HepG2 (cell line): ENCODE measurements around the gene RTN4RL2. TPM values are rescaled to one million over a fixed set of nuclear protein-coding genes. Genes with fewer than 3 reads are reported as not detected.

ENCODE experiments used
- CEBPG ChIP-seq: IDR thresholded peaks from 2 replicates; pipeline ENCODE4 v1.6.1; 2016
- EP300 ChIP-seq, 3 experiments: sonication (generic) in 1 of 3; formaldehyde crosslinking in 1 of 3; IDR thresholded peaks; 2 replicates each; pipeline versions ENCODE4 v1.5.1 to v1.6.1; 2011 to 2020; ENCODE audit warnings: low read depth in 2 of 3, low read length in 2 of 3, borderline replicate concordance in 1 of 3, improper control_type of control experiment in 1 of 3, mild to moderate bottlenecking in 1 of 3, missing genetic modification reagents in 1 of 3, moderate library complexity in 1 of 3
- FIP1L1 ChIP-seq: fragments of 200-400 bp; formaldehyde crosslinking; IDR thresholded peaks from 2 replicates; pipeline ENCODE4 v1.6.1; 2018; ENCODE audit warnings: low read depth, mild to moderate bottlenecking, low read length, moderate library complexity, borderline replicate concordance; ENCODE audit not compliant: insufficient read depth
- NFE2L1 ChIP-seq: sonication (generic); formaldehyde crosslinking; IDR thresholded peaks from 2 replicates; pipeline ENCODE4 v1.4.0; 2020; ENCODE audit warnings: missing genetic modification reagents, mild to moderate bottlenecking, borderline replicate concordance
- PAF1 ChIP-seq: IDR thresholded peaks from 2 replicates; pipeline ENCODE4 v1.6.1; 2016; ENCODE audit warnings: missing genetic modification reagents, missing compliant biosample characterization
- ZBTB21 ChIP-seq: sonication (generic); formaldehyde crosslinking; IDR thresholded peaks from 2 replicates; pipeline ENCODE4 v1.4.0; 2020; ENCODE audit warnings: missing genetic modification reagents
- ZFP36L1 ChIP-seq: sonication (generic); formaldehyde crosslinking; IDR thresholded peaks from 2 replicates; pipeline ENCODE4 v1.8.0; 2022; ENCODE audit warnings: mild to moderate bottlenecking, missing genetic modification reagents, moderate library complexity
- ZNF256 ChIP-seq: sonication (generic); formaldehyde crosslinking; conservative IDR thresholded peaks from 2 replicates; pipeline ENCODE4 v1.4.0; 2020; ENCODE audit warnings: missing genetic modification reagents
- ZNF326 ChIP-seq: sonication (generic); formaldehyde crosslinking; IDR thresholded peaks from 2 replicates; pipeline ENCODE4 v1.4.0; 2020; ENCODE audit warnings: missing genetic modification reagents, borderline replicate concordance
- polyA plus RNA-seq, 8 experiments: library from polyadenylated mRNA; depleted of rRNA in 3 of 8; stranded (reverse) in 7 of 8; unstranded in 1 of 8; fragments of >200 nt; fragmentation: Illumina TruSeq in 4 of 8; extraction: Trizol in 4 of 8; gene quantifications; 2 replicates each; pipeline versions ENCODE4 v1.2.1 to v1.2.3, GENCODE V29; 2011 to 2016; ENCODE audit warnings: low read depth in 4 of 8, missing spikeins in 1 of 8, mixed read lengths in 1 of 8; ENCODE audit not compliant: insufficient read depth in 1 of 8
- total RNA-seq, 5 experiments: library from RNA; depleted of rRNA; stranded (reverse); fragments of >200 nt; fragmentation: Illumina TruSeq; extraction: Trizol; gene quantifications; 2 replicates each; pipeline ENCODE4 v1.2.3, GENCODE V29; 2016; ENCODE audit warnings: low read depth in 1 of 5
- TF ChIP-seq, protein P1 (sequence below): sonication (generic); formaldehyde crosslinking; IDR thresholded peaks from 2 replicates; pipeline ENCODE4 v1.4.0; 2020; ENCODE audit warnings: missing genetic modification reagents
- TF ChIP-seq, protein P2 (sequence below): sonication (generic); formaldehyde crosslinking; IDR thresholded peaks from 2 replicates; pipeline ENCODE4 v1.4.0; 2020; ENCODE audit warnings: missing genetic modification reagents
- TF ChIP-seq, protein P3 (sequence below): sonication (generic); formaldehyde crosslinking; IDR thresholded peaks from 2 replicates; pipeline ENCODE4 v1.8.1; 2023; ENCODE audit warnings: missing genetic modification reagents, mild to moderate bottlenecking, borderline replicate concordance
- TF ChIP-seq, protein P4 (sequence below): sonication (generic); IDR thresholded peaks from 2 replicates; pipeline ENCODE4 v1.6.1; 2016; ENCODE audit warnings: low read depth, borderline replicate concordance
- TF ChIP-seq, protein P5 (sequence below): IDR thresholded peaks from 2 replicates; pipeline ENCODE4 v1.6.1; 2016; ENCODE audit warnings: low read depth, missing genetic modification reagents, missing compliant biosample characterization
- TF ChIP-seq, protein P6 (sequence below): sonication (generic); formaldehyde crosslinking; IDR thresholded peaks from 2 replicates; pipeline ENCODE4 v1.4.0; 2020; ENCODE audit warnings: mild to moderate bottlenecking, missing genetic modification reagents

Gene RTN4RL2
- total and polyA plus RNA-seq, 2 of the 13 experiments (the other 11 are each of a cell fraction or from before 2014, with no cell fraction given): 1.3 to 4.3 TPM

DNA sequence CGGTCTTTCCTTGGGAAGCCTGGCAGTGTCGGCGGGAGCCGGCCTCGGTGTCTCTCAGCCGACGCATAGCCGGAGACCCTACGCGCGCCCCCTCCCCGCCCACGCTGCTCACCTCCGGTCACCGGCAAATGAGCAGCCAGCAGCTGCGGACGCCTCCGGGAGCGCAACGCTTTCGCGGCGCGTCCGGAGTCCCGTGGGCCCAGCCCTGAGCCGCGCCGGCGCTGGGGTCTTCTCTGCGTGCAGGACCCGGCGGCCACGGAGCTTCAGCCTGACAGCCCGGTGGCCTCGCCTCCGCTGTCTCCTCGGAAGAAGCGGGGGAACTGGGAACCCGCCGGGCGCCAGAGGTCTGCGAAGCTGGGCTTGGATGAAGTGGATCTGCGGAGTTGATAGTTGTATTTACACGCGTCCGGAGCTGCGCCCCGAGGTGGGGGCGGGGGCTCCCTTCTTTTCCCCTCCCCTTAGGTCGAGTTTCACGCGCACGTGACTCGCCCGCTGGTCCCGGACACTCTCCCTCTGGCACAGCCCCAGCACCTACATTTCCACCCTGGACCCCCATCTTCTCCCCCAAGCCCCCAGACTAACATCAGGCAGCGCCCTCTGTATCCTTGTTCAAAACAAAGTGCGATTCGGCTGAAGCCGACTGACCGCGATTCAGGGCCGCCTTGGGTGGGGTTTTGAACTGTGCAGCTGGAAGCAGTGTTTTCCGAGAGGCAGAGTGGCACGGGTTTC lies 55.2 kb downstream of the RTN4RL2 start, which contains the start of gene SLC43A1 (continued):
- no peak for TF ChIP-seq EP300 (IDR thresholded peaks at IDR 0.05; ENCODE audit: low read depth in 2 of 2, low read length in 2 of 2)
- no peak for TF ChIP-seq EP300 (CRISPR knock-in tag; IDR thresholded peaks at IDR 0.05; ENCODE audit: borderline replicate concordance)
- TF ChIP-seq, protein P1, sequence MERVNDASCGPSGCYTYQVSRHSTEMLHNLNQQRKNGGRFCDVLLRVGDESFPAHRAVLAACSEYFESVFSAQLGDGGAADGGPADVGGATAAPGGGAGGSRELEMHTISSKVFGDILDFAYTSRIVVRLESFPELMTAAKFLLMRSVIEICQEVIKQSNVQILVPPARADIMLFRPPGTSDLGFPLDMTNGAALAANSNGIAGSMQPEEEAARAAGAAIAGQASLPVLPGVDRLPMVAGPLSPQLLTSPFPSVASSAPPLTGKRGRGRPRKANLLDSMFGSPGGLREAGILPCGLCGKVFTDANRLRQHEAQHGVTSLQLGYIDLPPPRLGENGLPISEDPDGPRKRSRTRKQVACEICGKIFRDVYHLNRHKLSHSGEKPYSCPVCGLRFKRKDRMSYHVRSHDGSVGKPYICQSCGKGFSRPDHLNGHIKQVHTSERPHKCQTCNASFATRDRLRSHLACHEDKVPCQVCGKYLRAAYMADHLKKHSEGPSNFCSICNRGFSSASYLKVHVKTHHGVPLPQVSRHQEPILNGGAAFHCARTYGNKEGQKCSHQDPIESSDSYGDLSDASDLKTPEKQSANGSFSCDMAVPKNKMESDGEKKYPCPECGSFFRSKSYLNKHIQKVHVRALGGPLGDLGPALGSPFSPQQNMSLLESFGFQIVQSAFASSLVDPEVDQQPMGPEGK: peak; percentile 98
- TF ChIP-seq, protein P2, sequence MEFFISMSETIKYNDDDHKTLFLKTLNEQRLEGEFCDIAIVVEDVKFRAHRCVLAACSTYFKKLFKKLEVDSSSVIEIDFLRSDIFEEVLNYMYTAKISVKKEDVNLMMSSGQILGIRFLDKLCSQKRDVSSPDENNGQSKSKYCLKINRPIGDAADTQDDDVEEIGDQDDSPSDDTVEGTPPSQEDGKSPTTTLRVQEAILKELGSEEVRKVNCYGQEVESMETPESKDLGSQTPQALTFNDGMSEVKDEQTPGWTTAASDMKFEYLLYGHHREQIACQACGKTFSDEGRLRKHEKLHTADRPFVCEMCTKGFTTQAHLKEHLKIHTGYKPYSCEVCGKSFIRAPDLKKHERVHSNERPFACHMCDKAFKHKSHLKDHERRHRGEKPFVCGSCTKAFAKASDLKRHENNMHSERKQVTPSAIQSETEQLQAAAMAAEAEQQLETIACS (CRISPR knock-in tag): peak; percentile 39; the same call in 1 of the 2 replicates
- no peak for TF ChIP-seq CEBPG (CRISPR knock-in tag)
- no peak; the same call in 1 of the 2 replicates for TF ChIP-seq ZNF256 (CRISPR knock-in tag)
- TF ChIP-seq NFE2L1 (CRISPR knock-in tag): no peak
- no peak for TF ChIP-seq PAF1 (CRISPR knock-in tag)
- TF ChIP-seq, protein P3, sequence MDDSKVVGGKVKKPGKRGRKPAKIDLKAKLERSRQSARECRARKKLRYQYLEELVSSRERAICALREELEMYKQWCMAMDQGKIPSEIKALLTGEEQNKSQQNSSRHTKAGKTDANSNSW (CRISPR knock-in tag): no peak
- TF ChIP-seq, protein P4, sequence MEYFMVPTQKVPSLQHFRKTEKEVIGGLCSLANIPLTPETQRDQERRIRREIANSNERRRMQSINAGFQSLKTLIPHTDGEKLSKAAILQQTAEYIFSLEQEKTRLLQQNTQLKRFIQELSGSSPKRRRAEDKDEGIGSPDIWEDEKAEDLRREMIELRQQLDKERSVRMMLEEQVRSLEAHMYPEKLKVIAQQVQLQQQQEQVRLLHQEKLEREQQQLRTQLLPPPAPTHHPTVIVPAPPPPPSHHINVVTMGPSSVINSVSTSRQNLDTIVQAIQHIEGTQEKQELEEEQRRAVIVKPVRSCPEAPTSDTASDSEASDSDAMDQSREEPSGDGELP: peak; percentile 27; the same call in 1 of the 2 replicates
- no peak for TF ChIP-seq ZNF326
- no peak for TF ChIP-seq ZBTB21 (CRISPR knock-in tag)
- peak; percentile 69; the same call in 1 of the 2 replicates for TF ChIP-seq ZFP36L1 (CRISPR knock-in tag)
- TF ChIP-seq, protein P5, sequence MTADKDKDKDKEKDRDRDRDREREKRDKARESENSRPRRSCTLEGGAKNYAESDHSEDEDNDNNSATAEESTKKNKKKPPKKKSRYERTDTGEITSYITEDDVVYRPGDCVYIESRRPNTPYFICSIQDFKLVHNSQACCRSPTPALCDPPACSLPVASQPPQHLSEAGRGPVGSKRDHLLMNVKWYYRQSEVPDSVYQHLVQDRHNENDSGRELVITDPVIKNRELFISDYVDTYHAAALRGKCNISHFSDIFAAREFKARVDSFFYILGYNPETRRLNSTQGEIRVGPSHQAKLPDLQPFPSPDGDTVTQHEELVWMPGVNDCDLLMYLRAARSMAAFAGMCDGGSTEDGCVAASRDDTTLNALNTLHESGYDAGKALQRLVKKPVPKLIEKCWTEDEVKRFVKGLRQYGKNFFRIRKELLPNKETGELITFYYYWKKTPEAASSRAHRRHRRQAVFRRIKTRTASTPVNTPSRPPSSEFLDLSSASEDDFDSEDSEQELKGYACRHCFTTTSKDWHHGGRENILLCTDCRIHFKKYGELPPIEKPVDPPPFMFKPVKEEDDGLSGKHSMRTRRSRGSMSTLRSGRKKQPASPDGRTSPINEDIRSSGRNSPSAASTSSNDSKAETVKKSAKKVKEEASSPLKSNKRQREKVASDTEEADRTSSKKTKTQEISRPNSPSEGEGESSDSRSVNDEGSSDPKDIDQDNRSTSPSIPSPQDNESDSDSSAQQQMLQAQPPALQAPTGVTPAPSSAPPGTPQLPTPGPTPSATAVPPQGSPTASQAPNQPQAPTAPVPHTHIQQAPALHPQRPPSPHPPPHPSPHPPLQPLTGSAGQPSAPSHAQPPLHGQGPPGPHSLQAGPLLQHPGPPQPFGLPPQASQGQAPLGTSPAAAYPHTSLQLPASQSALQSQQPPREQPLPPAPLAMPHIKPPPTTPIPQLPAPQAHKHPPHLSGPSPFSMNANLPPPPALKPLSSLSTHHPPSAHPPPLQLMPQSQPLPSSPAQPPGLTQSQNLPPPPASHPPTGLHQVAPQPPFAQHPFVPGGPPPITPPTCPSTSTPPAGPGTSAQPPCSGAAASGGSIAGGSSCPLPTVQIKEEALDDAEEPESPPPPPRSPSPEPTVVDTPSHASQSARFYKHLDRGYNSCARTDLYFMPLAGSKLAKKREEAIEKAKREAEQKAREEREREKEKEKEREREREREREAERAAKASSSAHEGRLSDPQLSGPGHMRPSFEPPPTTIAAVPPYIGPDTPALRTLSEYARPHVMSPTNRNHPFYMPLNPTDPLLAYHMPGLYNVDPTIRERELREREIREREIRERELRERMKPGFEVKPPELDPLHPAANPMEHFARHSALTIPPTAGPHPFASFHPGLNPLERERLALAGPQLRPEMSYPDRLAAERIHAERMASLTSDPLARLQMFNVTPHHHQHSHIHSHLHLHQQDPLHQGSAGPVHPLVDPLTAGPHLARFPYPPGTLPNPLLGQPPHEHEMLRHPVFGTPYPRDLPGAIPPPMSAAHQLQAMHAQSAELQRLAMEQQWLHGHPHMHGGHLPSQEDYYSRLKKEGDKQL: no peak
- no peak for TF ChIP-seq FIP1L1
- TF ChIP-seq, protein P6, sequence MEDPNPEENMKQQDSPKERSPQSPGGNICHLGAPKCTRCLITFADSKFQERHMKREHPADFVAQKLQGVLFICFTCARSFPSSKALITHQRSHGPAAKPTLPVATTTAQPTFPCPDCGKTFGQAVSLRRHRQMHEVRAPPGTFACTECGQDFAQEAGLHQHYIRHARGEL (CRISPR knock-in tag): 0 out of 2 replicates have a peak, but pooled peaks have one; percentile 25
